H1 (cell line): Measurements from ENCODE around the gene HSPA12A. TPM values are rescaled to one million over a fixed set of nuclear protein-coding genes. Genes with fewer than 3 reads are reported as not detected.

ENCODE experiments used
- CTCF ChIA-PET: fragments of 300-600 bp; sonication (Branson Sonifier 250); formaldehyde crosslinking; loops from one replicate; lab custom pipeline; 2021; ENCODE audit not compliant: partially characterized antibody; lab: Charles Lee
- POLR2A ChIA-PET: fragments of 300-600 bp; sonication (Branson Sonifier 250); formaldehyde crosslinking; loops from one replicate; lab custom pipeline; 2021; ENCODE audit warnings: inconsistent platforms; ENCODE audit not compliant: partially characterized antibody; lab: Charles Lee
- DNase-seq, 2 experiments: peaks; one replicate each; pipeline versions ENCODE4 v3.0.0 to v3.0.0-alpha.2; 2010 to 2022; ENCODE audit warnings: low spot score in 2 of 2, low read depth in 1 of 2, mixed read lengths in 1 of 2
- FAIRE-seq: peaks from 2 replicates; lab custom pipeline; 2011; peaks lifted over from hg19 to GRCh38; lab: Jason Lieb, UNC
- H2AFZ ChIP-seq: 2 replicates; pipeline ENCODE4 v1.8.1; 2012; ENCODE audit warnings: low read length, inconsistent platforms
- H2AK5ac ChIP-seq: 2 replicates; pipeline ENCODE4 v1.6.1; 2013; ENCODE audit warnings: low read depth, low read length
- H2BK120ac ChIP-seq: replicated peaks from 2 replicates; pipeline ENCODE3; 2013; ENCODE audit warnings: low read depth, low read length, inconsistent platforms
- H2BK12ac ChIP-seq: 2 replicates; pipeline ENCODE4 v1.6.1; 2013; ENCODE audit warnings: low read depth, low read length
- H2BK15ac ChIP-seq: 2 replicates; pipeline ENCODE4 v1.6.1; 2013; ENCODE audit warnings: low read length
- H2BK20ac ChIP-seq: 2 replicates; pipeline ENCODE4 v1.6.1; 2013; ENCODE audit warnings: low read length
- H2BK5ac ChIP-seq: 2 replicates; pipeline ENCODE4 v1.6.1; 2013; ENCODE audit warnings: low read depth, low read length
- H3K14ac ChIP-seq: 2 replicates; pipeline ENCODE4 v1.6.1; 2013; ENCODE audit warnings: inconsistent platforms; ENCODE audit not compliant: insufficient read length
- H3K18ac ChIP-seq: 2 replicates; pipeline ENCODE4 v1.6.1; 2013; ENCODE audit warnings: low read length; ENCODE audit errors: extremely low read depth
- H3K23ac ChIP-seq: 2 replicates; pipeline ENCODE4 v1.6.1; 2013; ENCODE audit warnings: inconsistent platforms; ENCODE audit not compliant: insufficient read length
- H3K23me2 ChIP-seq: 2 replicates; pipeline ENCODE4 v1.6.1; 2013; ENCODE audit warnings: low read depth, low read length
- H3K27ac ChIP-seq: 2 replicates; pipeline ENCODE4 v1.6.1; 2011; ENCODE audit warnings: low read depth, low read length, inconsistent platforms
- H3K27me3 ChIP-seq, 4 experiments: replicated peaks in 1 of 4; 1 replicate in 1 of 4; 2 replicates in 3 of 4; pipeline versions ENCODE4 v1.6.1 to v1.8.1; 2011 to 2013; ENCODE audit warnings: low read length in 3 of 4, mild to moderate bottlenecking in 3 of 4, inconsistent platforms in 2 of 4, mixed read lengths in 2 of 4, moderate library complexity in 1 of 4; ENCODE audit not compliant: control insufficient read depth in 3 of 4, insufficient read depth in 3 of 4; ENCODE audit errors: extremely low read depth in 1 of 4
- H3K36me3 ChIP-seq, 4 experiments: 2 replicates each; pipeline versions ENCODE4 v1.6.1 to v1.8.1; 2011 to 2013; ENCODE audit warnings: mild to moderate bottlenecking in 4 of 4, low read length in 3 of 4, moderate library complexity in 2 of 4, control low read depth in 1 of 4, inconsistent platforms in 1 of 4; ENCODE audit not compliant: insufficient read depth in 4 of 4, control insufficient read depth in 2 of 4
- H3K4ac ChIP-seq: replicated peaks from 2 replicates; pipeline ENCODE3; 2013; ENCODE audit warnings: low read length, low read depth, mixed read lengths, inconsistent platforms; ENCODE audit not compliant: insufficient read length
- H3K4me1 ChIP-seq, 4 experiments: replicated peaks in 1 of 4; 1 replicate in 1 of 4; 2 replicates in 3 of 4; pipeline versions ENCODE4 v1.6.1 to v1.8.1; 2011 to 2013; ENCODE audit warnings: low read length in 3 of 4, inconsistent platforms in 2 of 4, mixed read lengths in 1 of 4; ENCODE audit not compliant: insufficient read depth in 4 of 4, control insufficient read depth in 3 of 4
- H3K4me2 ChIP-seq, 2 experiments: 2 replicates each; pipeline versions ENCODE4 v1.6.1 to v1.8.1; 2011 to 2013; ENCODE audit warnings: low read depth in 2 of 2, low read length in 2 of 2, control low read depth in 1 of 2, inconsistent platforms in 1 of 2, mild to moderate bottlenecking in 1 of 2; ENCODE audit not compliant: insufficient read depth in 1 of 2
- H3K4me3 ChIP-seq, 4 experiments: fragments of 200-600, 300-600 bp in 1 of 4; sonication (generic), shearing (Covaris generic), sonication (Bioruptor Twin) in 1 of 4; 2 replicates each; pipeline versions ENCODE4 v1.5.1 to v1.8.1; 2011 to 2016; ENCODE audit warnings: low read length in 4 of 4, low read depth in 3 of 4, control low read depth in 2 of 4, inconsistent platforms in 2 of 4, mild to moderate bottlenecking in 2 of 4, mixed read lengths in 1 of 4, moderate library complexity in 1 of 4; ENCODE audit not compliant: insufficient read depth in 2 of 4; ENCODE audit errors: extremely low read depth in 1 of 4
- H3K56ac ChIP-seq: replicated peaks from 2 replicates; pipeline ENCODE3; 2013; ENCODE audit warnings: low read depth, mild to moderate bottlenecking, mixed read lengths, low read length, inconsistent platforms; ENCODE audit not compliant: insufficient read length
- H3K79me1 ChIP-seq: 2 replicates; pipeline ENCODE4 v1.6.1; 2013; ENCODE audit warnings: low read depth, low read length, control low read depth
- H3K79me2 ChIP-seq, 2 experiments: 2 replicates each; pipeline versions ENCODE4 v1.6.1 to v1.8.1; 2012 to 2013; ENCODE audit warnings: low read length in 2 of 2, mild to moderate bottlenecking in 2 of 2, inconsistent platforms in 1 of 2; ENCODE audit not compliant: insufficient read depth in 2 of 2, control insufficient read depth in 1 of 2
- H3K9ac ChIP-seq, 4 experiments: replicated peaks in 1 of 4; 1 replicate in 1 of 4; 2 replicates in 3 of 4; pipeline versions ENCODE4 v1.6.1 to v1.8.1; 2011 to 2013; ENCODE audit warnings: low read depth in 3 of 4, low read length in 3 of 4, control low read depth in 2 of 4, mild to moderate bottlenecking in 2 of 4, moderate library complexity in 2 of 4, inconsistent platforms in 1 of 4; ENCODE audit errors: extremely low read depth in 1 of 4
- H3K9me3 ChIP-seq, 2 experiments: 2 replicates each; pipeline versions ENCODE4 v1.6.1 to v1.8.1; 2012 to 2013; ENCODE audit warnings: mild to moderate bottlenecking in 2 of 2, moderate library complexity in 2 of 2, control low read depth in 1 of 2, inconsistent platforms in 1 of 2, low read depth in 1 of 2, low read length in 1 of 2, mixed read lengths in 1 of 2; ENCODE audit not compliant: insufficient read depth in 2 of 2
- H4K20me1 ChIP-seq, 2 experiments: replicated peaks in 1 of 2; 2 replicates each; pipeline versions ENCODE3 to v1.8.1; 2011 to 2013; ENCODE audit warnings: inconsistent platforms in 2 of 2, low read length in 2 of 2, mild to moderate bottlenecking in 1 of 2; ENCODE audit not compliant: insufficient read depth in 2 of 2, control insufficient read depth in 1 of 2
- H4K5ac ChIP-seq: 2 replicates; pipeline ENCODE4 v1.6.1; 2013; ENCODE audit warnings: low read length, low read depth, mixed read lengths, inconsistent platforms; ENCODE audit not compliant: insufficient read length
- H4K8ac ChIP-seq: 2 replicates; pipeline ENCODE4 v1.8.0; 2013; ENCODE audit warnings: mild to moderate bottlenecking, moderate library complexity, low read length, inconsistent platforms; ENCODE audit not compliant: insufficient read depth; ENCODE audit errors: extremely low read depth
- H4K91ac ChIP-seq: replicated peaks from 2 replicates; pipeline ENCODE3; 2013; ENCODE audit warnings: low read length, mixed read lengths, inconsistent platforms; ENCODE audit not compliant: insufficient read length
- CEBPB ChIP-seq: IDR thresholded peaks from 2 replicates; pipeline ENCODE4 v1.6.1; 2012; ENCODE audit warnings: low read depth, low read length
- CREB1 ChIP-seq: IDR thresholded peaks from 2 replicates; pipeline ENCODE4 v1.6.1; 2012; ENCODE audit warnings: inconsistent platforms
- GABPA ChIP-seq: IDR thresholded peaks from 2 replicates; pipeline ENCODE4 v1.6.1; 2011; ENCODE audit warnings: mild to moderate bottlenecking, low read length, moderate library complexity, borderline replicate concordance; ENCODE audit not compliant: insufficient read depth
- RNF2 ChIP-seq: fragments of 200-900, 300-1000 bp; sonication (generic); IDR thresholded peaks from 2 replicates; pipeline ENCODE4 v1.7.1; 2016; ENCODE audit warnings: borderline replicate concordance, low read depth, mild to moderate bottlenecking, antibody characterized with exemption, low read length; ENCODE audit not compliant: poor library complexity, severe bottlenecking; ENCODE audit errors: missing control alignments
- SIN3A ChIP-seq, 2 experiments: IDR thresholded peaks in 1 of 2; conservative IDR thresholded peaks in 1 of 2; 2 replicates each; pipeline ENCODE4 v1.6.1; 2011 to 2012; ENCODE audit warnings: low read length in 2 of 2, improper control_type of control experiment in 1 of 2, low read depth in 1 of 2, mild to moderate bottlenecking in 1 of 2
- SIRT6 ChIP-seq: IDR thresholded peaks from one replicate; pipeline ENCODE4 v1.7.1; 2012; ENCODE audit warnings: low read length, inconsistent platforms
- SUZ12 ChIP-seq: fragments of 200-600 bp; sonication (generic); IDR thresholded peaks from 2 replicates; pipeline ENCODE4 v1.6.1; 2012; ENCODE audit warnings: mild to moderate bottlenecking, inconsistent platforms, low read length, moderate library complexity, mixed read lengths
- WGBS, 2 experiments: shearing (Covaris generic) in 1 of 2; methylation state at CpG; one replicate each; pipeline versions ENCODE4 v1.1.6 to v1.1.7; 2013 to 2015; ENCODE audit warnings: low lambda C conversion rate in 2 of 2, mixed read lengths in 2 of 2, inconsistent platforms in 1 of 2, low coverage in 1 of 2, missing lambda C conversion rate in 1 of 2; ENCODE audit not compliant: insufficient replicate concordance in 2 of 2, insufficient coverage in 1 of 2, insufficient read length in 1 of 2; ENCODE audit errors: extremely low coverage in 1 of 2, missing lambda C conversion rate in 1 of 2; 5-methylcytosine and 5-hydroxymethylcytosine counted together
- polyA plus RNA-seq, 7 experiments: library from polyadenylated mRNA; depleted of rRNA in 3 of 7; stranded (reverse) in 5 of 7; unstranded in 2 of 7; fragments of >200 nt in 5 of 7; fragments of 200-250 nt in 2 of 7; gene quantifications; 1 replicate in 5 of 7; 2 replicates in 1 of 7; 4 replicates in 1 of 7; pipeline versions ENCODE4 v1.2.1 to v1.2.3, GENCODE V29; 2011 to 2013; ENCODE audit warnings: missing spikeins in 2 of 7, mixed read lengths in 2 of 7
- total RNA-seq: library from RNA; stranded (reverse); fragmentation: NEBNext Ultra II Directional; extraction: Animal tissue kit (Norgen Biotek cat#: 25700); gene quantifications from 2 replicates; pipeline ENCODE4 v1.2.1, GENCODE V29; 2021
- TF ChIP-seq, protein P1 (sequence below), 3 experiments: IDR thresholded peaks; 1 replicate in 2 of 3; 2 replicates in 1 of 3; pipeline versions ENCODE4 v1.5.1 to v1.6.1; 2011; ENCODE audit warnings: low read length in 3 of 3, mild to moderate bottlenecking in 3 of 3, inconsistent platforms in 2 of 3, low read depth in 1 of 3, moderate library complexity in 1 of 3; ENCODE audit not compliant: insufficient read depth in 1 of 3; ENCODE audit errors: control extremely low read depth in 1 of 3

Gene HSPA12A
- total and polyA plus RNA-seq, 2 of the 8 experiments (the other 6 are each of a cell fraction or from before 2014, with no cell fraction given): 3.1 to 6.9 TPM

DNA sequence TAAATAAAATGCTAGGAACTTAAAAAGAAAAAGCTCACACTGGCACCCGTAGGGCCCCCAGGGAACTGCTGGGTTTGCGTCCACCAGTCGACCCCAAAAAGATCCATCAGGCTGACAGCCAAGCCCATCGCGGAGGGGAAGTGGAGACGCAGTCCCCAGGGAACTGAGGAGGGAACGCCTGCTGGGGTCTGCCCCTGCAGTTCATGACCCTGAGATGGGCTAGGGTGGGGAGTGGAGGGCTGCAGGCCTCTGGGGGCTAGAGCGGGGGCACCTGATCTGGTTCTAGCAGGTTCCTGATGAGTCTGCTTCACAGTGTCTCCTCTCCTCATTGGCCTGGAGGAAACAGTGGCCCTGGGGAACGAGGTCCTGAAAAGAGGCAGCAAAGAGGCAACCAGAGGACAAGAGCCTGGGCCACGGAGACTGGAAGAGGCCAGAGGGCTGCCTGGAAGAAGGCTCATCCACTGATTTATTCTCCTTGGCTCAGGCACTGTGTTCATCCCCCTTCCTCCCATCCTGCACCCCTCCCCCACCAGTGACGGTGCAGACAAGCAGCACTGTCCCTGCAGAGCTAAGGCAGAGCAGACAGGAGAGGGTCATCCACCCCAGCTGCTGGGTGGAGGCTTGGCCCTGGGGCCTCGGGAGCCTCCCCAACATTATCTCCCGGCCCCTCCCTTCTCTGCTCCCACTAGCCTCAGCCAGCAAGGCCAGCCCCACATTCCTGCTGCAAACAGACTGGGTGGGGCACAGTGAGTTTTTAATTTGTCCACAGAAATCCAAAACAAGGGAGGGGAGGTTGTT, 24.7 kb upstream of the HSPA12A start:
- H3K4me3 ChIP-seq: no peak overlapping the region
- DNase-seq (no peak), FAIRE-seq (no peak)
- H2AFZ ChIP-seq: 0 out of 2 replicates have a peak overlapping the region, but pooled peaks have one; percentile 64
- H3K9me3 ChIP-seq: peaks cover 3 to 4% of the 10 kb centered on the region in 2 experiments; a peak in 3 of 4 replicates
- H2BK5ac ChIP-seq: peak overlapping the region; percentile 39; the same call in 1 of the 2 replicates
- H4K8ac ChIP-seq: peak overlapping the region; percentile 28
- no peak overlapping the region for H2BK20ac ChIP-seq
- H3K4me1 ChIP-seq: peaks cover 0 to 7% (median 0%) of the 10 kb centered on the region in 4 experiments; a peak in 2 of 7 replicates
- H3K23ac ChIP-seq: no peak overlapping the region
- no peak overlapping the region for H4K91ac ChIP-seq
- no peak overlapping the region for H3K4ac ChIP-seq
- H3K23me2 ChIP-seq: no peaks in the 10 kb centered on the region
- POLR2A ChIA-PET: no interaction called here
- H3K4me2 ChIP-seq: no peak overlapping the region
- H3K79me2 ChIP-seq: no peaks in the 10 kb centered on the region
- H2BK12ac ChIP-seq: no peak overlapping the region
- H3K9ac ChIP-seq: no peak overlapping the region
- H3K79me1 ChIP-seq: no peaks in the 10 kb centered on the region
- 76% methylated on average over 13 of the region's 13 CpGs; no CpG with 5 or more reads in 1 of the 2 experiments for WGBS, 2 experiments
- H2BK15ac ChIP-seq: no peak overlapping the region
- CTCF ChIA-PET: interaction anchor here (0.9 to 3.4 kb wide), 16 partner anchors 10 to 408 kb away, joined by 3 to 30 read pairs (median 6); no protein-coding TSS in a partner anchor
- no peak overlapping the region for H3K14ac ChIP-seq
- H2AK5ac ChIP-seq: no peak overlapping the region
- H3K27ac ChIP-seq: no peak overlapping the region
- no peaks in the 10 kb centered on the region for H3K36me3 ChIP-seq
- no peaks in the 10 kb centered on the region; a peak in 1 of 7 replicates for H3K27me3 ChIP-seq
- no peak overlapping the region for H2BK120ac ChIP-seq
- H3K56ac ChIP-seq: no peak overlapping the region
- H4K5ac ChIP-seq: no peak overlapping the region
- H4K20me1 ChIP-seq: no peaks in the 10 kb centered on the region
- no peak overlapping the region for H3K18ac ChIP-seq
- no peak for TF ChIP-seq SUZ12
- TF ChIP-seq, protein P1, sequence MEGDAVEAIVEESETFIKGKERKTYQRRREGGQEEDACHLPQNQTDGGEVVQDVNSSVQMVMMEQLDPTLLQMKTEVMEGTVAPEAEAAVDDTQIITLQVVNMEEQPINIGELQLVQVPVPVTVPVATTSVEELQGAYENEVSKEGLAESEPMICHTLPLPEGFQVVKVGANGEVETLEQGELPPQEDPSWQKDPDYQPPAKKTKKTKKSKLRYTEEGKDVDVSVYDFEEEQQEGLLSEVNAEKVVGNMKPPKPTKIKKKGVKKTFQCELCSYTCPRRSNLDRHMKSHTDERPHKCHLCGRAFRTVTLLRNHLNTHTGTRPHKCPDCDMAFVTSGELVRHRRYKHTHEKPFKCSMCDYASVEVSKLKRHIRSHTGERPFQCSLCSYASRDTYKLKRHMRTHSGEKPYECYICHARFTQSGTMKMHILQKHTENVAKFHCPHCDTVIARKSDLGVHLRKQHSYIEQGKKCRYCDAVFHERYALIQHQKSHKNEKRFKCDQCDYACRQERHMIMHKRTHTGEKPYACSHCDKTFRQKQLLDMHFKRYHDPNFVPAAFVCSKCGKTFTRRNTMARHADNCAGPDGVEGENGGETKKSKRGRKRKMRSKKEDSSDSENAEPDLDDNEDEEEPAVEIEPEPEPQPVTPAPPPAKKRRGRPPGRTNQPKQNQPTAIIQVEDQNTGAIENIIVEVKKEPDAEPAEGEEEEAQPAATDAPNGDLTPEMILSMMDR (IDR thresholded peaks at IDR 0.05; ENCODE audit: control extremely low read depth in 1 of 3, insufficient read depth in 1 of 3, low read depth in 1 of 3, low read length in 3 of 3): peak; percentile 4 to 23 (median 18); a peak in 3 of 4 replicates
- TF ChIP-seq GABPA: no peak
- TF ChIP-seq SIN3A (conservative IDR thresholded peaks at IDR 0.05 in 1 of 2, IDR thresholded peaks at IDR 0.05 in 1 of 2; ENCODE audit: low read depth in 1 of 2, low read length in 2 of 2): no peak
- no peak for TF ChIP-seq RNF2
- TF ChIP-seq SIRT6: no peak
- TF ChIP-seq CREB1: no peak
- no peak for TF ChIP-seq CEBPB
